Thyroid gland (tissue), 4 donors: ENCODE data around the gene ANLN.

Experiments used
- POLR2A ChIP-seq, 2 donors: fragments of 450-650 bp; IDR thresholded peaks; one replicate each; pipeline ENCODE4 v1.6.1; 2017; ENCODE audit warnings: antibody characterized with exemption in 2 of 2, mild to moderate bottlenecking in 2 of 2, moderate library complexity in 1 of 2
- TF ChIP-seq, protein P1 (sequence below), 6 experiments: fragments of 200-600 bp in 3 of 6; fragments of 450-650 bp in 3 of 6; sonication (generic) in 3 of 6; IDR thresholded peaks; one replicate each; pipeline ENCODE4 v1.5.1; 2016 to 2019; ENCODE audit warnings: antibody characterized with exemption in 6 of 6, mild to moderate bottlenecking in 2 of 6, inconsistent platforms in 1 of 6, moderate library complexity in 1 of 6

GRCh38 chr7:36369171-36369570 lies 20.5 kb upstream of the ANLN start:
- TF ChIP-seq, protein P1, sequence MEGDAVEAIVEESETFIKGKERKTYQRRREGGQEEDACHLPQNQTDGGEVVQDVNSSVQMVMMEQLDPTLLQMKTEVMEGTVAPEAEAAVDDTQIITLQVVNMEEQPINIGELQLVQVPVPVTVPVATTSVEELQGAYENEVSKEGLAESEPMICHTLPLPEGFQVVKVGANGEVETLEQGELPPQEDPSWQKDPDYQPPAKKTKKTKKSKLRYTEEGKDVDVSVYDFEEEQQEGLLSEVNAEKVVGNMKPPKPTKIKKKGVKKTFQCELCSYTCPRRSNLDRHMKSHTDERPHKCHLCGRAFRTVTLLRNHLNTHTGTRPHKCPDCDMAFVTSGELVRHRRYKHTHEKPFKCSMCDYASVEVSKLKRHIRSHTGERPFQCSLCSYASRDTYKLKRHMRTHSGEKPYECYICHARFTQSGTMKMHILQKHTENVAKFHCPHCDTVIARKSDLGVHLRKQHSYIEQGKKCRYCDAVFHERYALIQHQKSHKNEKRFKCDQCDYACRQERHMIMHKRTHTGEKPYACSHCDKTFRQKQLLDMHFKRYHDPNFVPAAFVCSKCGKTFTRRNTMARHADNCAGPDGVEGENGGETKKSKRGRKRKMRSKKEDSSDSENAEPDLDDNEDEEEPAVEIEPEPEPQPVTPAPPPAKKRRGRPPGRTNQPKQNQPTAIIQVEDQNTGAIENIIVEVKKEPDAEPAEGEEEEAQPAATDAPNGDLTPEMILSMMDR (IDR thresholded peaks at IDR 0.05): no peak
- no peak for TF ChIP-seq POLR2A (IDR thresholded peaks at IDR 0.05)
